ENCODE results near the gene UBA6.
A peak's percentile ranks its signal among the peaks of the same experiment; 100 is the strongest.

Gene UBA6

DNA sequence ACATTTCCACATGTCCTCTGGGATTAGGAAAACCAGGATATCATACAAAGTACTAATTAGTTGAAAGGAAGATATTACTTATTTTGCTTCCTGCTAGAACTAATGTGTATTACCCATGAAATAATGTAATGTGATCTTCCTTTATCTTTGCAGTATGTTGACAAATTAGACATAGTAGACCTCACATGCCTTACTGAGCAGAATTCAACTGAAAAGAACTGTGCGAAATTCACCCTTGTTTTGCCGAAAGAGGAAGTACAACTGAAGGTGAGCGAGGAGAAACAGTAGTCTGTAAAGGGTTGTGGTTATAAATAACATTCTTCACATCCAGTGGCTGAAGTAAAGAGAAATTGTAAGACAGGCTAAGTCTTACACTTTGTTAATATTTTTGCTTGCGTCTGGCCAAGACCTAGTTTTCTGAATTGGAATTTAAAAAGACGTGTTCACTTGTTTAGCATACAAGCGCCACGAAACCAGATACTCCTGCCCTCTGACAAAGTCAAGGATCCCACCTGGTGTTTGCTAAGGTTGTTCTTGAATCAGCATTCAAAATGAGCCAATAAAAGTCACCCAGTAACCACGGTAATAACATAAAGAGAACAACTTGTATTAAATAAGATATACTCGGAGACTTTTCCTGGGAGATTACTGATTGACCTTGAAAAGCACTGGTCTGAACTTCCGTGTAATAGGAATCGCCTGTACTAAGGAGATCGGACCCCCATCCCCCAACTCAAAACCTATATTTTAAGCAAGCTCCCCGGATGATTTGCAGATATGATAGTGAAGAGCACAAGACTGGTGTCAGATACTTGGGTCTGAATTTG, 125.5 kb downstream of the UBA6 start:
- DNase-seq: peak in 1 of 5 experiments; percentile 52

DNA sequence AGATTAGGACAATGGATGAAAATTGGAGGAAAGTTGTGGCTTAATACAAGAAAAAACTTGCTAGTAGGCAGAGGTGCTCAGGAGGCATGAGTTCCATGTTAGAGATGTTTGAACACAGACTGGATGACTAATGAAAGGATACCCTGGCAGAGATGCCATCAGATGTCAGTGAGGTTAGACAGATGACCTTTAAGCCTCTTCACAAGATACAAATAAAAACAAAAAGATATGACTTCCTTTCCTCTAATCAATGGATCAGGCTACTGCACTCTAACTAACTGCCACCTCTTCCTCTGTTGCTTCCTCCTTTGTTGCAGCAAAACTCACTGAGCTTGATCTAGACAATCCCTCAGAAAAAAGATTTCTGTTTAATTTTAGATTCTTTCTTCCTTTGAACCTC, 127.8 kb downstream of the UBA6 start:
- peak in 1 of 5 experiments; percentile 45 for DNase-seq

DNA sequence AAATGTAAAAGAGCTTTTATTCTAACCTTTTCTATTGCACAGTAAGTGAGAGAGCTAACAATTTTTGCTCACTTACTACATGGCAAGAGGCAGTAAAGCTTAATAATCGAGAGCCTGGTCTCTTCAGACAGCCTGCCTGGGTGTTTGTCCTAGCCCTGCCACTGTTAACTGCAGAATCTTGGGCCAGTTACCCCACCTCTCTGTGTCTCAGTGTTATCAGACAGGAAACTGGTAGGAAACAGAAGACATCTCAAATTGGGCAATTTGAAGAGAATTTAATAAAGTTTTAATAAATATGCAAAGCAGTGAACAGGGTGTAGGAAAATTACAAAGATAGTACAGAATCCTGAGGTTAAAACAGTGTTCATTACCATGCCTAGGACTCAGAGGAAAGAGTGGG, 129.0 kb downstream of the UBA6 start:
- no peak for DNase-seq

DNA sequence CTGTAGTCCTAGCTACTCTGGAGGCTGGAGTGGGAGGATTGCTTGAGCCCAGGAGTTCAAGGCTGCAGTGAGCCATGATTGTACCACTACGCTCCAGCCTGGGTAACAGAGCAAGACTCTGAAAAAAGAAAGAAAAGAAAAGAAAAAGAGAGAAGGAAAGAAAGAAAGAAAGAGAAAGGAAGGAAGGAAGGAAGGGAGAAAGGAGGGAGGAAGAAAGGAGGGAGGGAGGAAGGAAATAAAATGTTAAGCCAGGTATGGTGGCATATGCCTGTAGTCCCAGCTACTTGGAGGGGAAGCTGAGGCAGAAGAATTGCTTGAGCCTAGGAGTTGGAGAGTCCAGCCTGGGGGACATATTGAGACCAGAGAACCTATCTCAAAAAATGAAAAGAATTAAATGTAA, 130.4 kb downstream of the UBA6 start:
- DNase-seq: no peak

DNA sequence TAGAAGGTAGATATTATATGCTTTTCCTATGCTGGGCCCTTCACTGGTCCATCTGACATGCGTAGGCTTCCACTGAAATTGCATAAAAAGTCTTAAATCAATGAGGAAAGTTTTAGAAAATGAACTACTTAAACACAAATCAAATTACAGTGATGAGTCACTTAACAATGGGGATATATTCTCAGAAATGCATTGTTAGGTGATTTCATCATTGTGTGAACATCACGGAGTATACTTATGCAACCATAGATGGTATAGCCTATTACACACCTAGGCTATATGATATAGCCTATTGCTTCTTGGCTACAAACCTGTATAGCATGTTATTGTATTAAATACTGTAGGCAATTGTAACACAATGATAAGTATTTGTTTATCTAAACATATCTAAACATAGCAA, 132.1 kb downstream of the UBA6 start:
- no peak for DNase-seq

DNA sequence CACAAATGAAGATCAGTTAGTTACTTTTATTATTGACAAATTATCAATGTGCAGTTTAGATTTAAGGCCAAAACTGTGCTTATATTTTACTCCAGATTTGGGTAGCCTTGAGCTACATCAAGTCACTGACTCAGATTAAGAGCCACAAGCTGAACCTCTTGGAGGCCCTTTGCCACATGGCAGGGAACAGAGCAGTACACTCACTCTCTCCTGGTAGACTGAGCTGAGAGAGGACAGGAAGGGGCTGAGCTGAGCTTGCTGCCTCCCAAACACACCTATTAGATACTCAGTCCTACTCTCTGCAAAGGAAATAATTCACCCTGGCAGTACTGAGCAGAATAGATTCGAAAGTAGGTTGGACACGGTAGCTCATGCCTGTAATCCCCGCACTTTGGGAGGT, 134.6 kb downstream of the UBA6 start:
- DNase-seq: peak in 1 of 5 experiments; percentile 16

DNA sequence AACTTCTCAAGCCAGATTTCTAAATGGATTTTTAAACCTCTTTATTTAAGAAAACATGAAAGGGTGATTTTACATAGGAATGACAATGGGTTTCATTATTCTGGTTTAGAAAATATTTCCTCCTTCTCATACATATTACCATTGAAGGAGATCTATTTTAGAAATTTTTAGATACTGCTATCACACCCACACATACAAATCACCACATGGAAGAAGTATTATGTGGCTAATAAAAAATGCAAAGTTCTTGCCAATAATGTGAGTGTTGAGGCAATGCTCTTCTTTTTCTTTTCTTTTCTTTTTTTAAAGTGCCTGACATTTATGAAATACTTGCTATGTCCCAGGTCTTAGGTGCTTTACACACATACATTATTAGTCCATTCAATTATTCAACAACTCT, 135.7 kb downstream of the UBA6 start:
- DNase-seq: no peak

Measured in T-helper 2 cell (primary cell).